Myocyte (in vitro differentiated cells): ENCODE data around the gene TRPC6. TPM values are rescaled to one million over a fixed set of nuclear protein-coding genes. Genes with fewer than 3 reads are reported as not detected.
A peak's percentile ranks its signal among the peaks of the same experiment; 100 is the strongest.
"Not testable (repeated sequence)": the region's sequence is repeated elsewhere in the genome, so short reads cannot be mapped to it uniquely, and the experiment has no call there.

Experiments used
- DNase-seq: peaks from one replicate; pipeline ENCODE4 v3.0.0-alpha.2; 2012; ENCODE audit warnings: low read depth
- total RNA-seq: library from RNA; depleted of rRNA; stranded (reverse); fragments of >200 nt; gene quantifications from 2 replicates; pipeline ENCODE4 v1.2.3, GENCODE V29; 2014

TRPC6 gene
- total RNA-seq, 1 donor from 2014 or later = not detected

DNA sequence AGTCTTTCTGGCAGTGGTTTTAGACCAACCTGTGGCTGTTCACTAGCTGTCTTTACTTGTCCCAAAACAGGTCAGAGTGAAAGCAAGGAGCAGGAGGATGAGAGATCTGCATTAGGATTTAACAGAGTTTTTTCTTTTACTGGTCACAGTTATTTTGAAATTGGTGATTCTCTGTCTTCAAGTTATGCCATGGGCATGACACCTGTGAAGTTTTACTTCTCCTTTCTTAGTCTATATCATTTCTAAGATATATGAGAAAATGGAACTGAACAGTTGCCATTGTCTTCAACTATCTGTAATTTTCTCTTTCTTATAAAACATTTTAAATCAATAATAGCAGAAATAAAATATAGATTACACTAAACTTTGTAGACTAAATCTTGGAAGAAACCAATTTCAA lies 60.6 kb downstream of the TRPC6 start:
- no peak for DNase-seq

DNA sequence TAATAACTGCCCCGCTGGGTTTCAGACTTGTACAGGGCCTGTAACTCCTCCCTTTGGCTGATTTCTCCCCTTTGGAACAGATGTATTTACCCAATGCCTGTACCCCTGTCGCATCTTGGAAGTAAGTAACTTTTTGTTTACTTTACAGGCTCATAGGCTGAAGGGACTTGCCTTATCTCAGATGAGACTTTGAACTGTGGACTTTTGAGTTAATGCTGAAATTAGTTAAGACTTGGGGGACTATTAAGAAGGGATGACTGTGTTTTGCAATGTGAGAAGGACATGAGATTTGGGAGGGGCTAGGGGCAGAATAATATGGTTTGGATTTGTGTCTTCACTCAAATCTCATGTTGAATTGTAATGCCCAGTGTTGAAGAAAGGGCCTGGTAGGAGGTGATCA lies 62.0 kb downstream of the TRPC6 start:
- no peak for DNase-seq

DNA sequence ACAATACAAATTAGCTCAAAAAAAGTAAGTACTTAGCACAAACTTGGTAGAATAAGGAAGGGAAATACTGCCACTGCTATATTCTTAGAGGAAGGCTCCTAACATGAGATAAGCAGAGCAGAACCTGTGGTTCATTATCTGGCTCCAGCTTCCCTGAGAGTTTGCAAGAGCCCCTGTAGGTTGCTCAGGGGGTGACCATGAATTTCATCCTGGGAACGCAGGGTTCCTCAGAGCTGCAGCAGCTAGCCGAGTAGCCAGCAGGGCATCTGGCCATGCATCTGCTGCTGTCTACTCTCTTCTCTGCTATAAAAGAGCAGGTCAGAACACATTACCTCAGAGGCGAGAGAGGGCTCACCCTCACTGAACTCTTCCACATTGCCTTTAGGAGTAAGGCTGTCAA lies 67.3 kb downstream of the TRPC6 start:
- DNase-seq = peak; percentile 13

DNA sequence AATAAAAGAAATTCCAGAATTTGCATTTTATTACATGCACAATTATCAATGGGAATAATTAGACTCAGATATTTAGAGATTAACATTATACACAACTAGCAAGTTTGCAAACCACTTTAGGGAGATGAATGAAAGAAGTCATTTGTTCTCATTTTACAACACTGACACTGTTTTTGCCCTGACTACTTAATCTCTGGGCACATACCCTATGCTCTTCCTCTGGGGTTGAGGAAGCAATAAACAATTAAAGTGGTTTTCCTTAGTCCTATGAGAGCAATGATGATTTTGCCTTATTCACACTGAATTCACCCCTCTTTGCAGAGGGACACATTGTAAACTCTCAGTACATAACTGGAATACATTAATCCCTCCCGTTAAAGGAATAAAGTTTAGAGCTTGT lies 72.7 kb downstream of the TRPC6 start:
- no peak for DNase-seq

DNA sequence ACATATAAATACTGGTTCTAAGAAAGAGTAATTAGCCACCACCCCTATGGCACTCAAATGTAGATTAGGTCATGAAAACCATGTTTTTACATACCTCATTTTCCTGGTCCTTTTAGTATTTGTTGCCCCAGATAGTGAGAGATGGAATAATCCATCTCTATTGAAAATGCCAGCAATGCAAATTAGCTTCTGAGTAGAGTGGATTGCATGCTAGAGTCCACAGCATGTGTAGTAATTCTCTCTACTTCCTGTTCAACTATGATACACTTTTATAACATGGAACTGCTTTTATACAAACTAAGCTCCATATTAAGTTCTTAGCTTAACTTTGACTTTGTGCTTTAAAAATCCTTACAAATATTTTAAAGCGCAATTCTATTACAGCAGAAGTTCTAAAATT lies 73.2 kb downstream of the TRPC6 start:
- DNase-seq = no peak

DNA sequence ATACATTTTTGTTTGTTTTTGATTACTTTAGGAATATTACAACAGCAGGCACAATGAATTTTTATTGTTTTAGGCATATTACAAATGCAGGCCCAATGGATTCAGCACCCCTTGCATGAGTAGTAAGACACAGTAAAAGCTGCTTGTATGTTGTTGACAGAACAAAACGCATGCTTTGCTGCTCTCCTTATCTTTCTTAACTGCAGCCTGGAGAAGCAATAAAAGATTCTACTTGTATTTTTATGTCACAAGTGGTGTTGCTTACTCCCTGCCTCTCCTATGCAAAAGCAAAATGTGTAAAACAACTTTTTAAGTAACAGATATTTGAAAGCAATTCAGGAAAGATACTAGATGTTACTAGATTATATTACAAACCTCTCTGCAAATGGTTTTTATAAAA lies 73.9 kb downstream of the TRPC6 start:
- DNase-seq = no peak

DNA sequence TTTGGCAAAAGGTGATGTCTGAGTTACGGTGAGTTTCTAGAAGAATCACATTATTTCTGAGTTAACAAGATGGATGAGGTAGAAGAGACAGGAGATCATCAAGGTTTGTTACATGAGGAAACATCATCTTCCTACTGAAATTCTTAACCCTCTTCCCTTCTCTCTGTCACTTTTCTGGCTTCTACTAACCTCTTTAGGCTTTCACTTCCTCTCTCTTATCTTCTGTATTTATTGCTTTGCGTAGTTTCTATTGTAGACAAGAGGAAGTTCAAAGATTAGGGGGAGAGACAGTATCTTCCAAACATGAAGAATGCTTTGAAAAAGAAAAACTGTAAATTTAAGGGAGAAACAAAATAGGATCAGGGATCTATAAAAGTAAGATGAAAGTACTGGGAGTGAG lies 75.4 kb downstream of the TRPC6 start:
- no peak for DNase-seq

DNA sequence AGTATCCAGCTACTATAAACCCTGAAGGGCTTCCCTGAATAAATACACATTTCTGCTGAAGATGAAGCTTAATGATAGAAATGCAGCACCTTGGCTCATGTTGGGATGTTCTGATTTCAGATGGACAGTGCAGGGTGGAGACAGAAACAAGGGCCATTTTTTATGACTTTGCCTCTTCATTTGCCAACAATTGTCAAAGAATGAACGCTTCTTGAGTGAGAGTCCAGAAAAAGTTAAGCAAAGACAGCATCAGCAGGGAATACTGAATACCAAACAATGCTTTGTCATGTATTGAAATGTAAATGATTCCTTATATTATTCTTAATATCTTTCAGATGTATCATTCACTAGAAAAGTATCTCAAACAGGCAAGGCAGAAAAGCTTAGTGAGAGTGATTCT lies 84.9 kb downstream of the TRPC6 start:
- no peak for DNase-seq

DNA sequence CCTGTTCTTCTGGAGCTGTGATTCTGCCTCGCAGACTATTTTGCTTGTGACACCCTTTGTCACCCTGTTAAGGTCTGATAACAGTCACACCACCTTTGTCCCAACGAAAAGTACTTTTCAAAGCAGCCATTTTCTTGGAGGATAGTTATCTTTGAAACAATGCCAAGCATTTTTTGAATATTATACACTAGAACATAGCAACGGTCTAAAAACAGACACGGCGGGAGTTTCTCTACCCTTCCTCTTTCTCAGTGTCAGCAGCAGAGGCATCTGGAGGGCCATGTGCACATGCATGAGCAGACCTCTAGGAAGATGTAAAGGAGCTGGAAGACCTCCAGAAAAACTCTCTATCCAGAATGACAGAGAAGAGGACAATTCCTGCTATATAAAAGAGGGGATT lies 86.5 kb downstream of the TRPC6 start:
- no peak for DNase-seq

DNA sequence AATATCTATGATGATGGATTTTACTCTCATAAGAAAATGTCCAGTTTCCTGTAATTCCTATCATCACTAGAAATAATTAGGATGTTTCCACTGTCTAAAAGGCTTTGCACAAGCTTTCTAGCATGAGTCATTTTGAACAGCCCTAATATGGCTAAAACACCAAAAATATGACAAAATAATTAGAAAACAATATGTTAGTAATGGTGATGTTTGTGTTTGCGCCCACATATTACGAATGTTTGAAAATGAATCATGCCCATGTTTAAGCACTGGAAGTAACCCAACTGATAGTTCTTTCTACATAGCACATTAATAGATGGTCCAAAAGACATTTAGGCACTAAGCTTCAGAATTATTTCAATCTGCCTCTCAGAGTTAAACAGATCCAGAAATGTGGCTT lies 96.0 kb downstream of the TRPC6 start:
- DNase-seq = peak; percentile 6

DNA sequence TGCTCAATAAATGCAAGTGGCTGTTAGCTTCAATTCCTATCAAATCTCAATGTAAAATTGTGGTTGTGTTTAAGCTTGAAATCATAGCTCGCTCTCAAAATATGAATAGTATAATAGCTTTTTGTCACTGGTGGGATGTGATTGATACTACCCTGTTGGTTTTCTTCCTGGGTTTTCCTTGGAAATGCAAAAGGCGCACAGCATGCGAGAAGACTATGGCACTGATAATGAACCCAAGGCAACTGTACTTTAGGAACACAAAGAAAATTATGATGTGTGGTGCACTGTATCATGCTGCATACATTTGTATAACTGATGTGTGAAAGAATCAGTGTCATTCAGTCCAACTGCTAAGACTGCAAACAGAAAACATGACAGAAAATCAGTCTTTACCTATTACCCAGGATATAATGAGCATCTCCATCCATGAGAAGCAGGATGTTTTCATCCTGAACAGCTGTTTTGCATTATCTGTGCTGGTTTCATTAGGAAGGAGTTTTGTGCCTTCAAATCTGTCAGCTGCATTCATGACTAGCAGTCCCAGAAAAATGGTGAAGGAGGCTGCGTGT lies 101.2 kb downstream of the TRPC6 start:
- DNase-seq = no peak

DNA sequence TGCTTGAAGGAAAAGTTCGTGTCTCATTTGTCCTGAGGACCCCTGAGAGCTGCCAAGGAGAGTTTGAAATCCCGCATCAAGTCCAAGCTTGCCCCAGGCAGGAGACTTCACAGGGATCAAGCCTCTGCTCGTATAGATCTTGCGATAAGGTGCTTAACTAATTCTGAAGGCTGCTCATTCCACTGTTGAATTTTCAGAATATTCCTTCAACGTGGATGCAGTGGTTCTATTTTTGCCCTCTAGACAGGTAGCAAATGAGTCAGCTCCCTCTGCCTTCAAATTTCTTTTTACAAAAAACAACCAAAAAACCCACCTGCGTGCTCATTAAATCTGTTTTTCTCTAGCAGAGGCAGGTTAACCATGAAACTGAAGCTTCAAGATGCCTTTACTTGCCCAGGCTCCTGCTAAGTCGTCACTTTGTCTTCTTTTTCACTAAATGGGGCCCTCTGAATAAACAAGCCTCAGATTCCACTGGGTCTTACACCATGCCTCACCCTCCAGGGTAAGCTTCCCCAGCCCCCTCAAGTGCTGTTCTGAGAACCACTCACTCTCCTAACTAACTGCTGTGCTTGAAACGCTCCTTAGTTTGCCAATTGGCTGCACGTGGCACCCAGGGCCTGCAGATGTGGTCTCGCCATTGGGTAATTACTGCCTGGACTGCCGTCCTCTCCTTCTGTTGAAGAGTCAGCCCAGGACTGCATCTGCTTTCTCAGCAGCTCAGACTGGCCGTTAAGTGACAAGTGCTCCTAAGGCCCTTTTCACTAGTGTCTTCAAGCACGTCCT lies 105.0 kb downstream of the TRPC6 start:
- DNase-seq = no peak

DNA sequence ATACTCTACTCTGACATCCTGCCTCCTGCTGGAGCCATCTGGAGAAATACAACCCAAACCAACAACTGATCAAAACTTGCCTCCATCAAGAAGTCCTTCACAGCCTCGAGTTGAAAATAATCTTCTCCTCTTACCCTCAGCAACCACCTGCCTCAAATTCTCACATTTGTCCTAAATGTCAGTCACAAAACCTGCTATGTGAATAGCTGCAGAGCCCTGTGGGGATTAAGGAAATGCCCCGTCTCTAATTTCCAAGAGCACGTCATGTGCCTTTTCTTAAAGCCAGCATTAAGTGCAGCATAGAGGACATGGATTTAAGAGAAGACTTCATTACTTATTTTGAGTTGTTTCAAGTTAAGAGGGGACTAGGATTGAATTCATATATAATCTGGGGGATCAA lies 105.9 kb downstream of the TRPC6 start:
- DNase-seq = peak; percentile 18

DNA sequence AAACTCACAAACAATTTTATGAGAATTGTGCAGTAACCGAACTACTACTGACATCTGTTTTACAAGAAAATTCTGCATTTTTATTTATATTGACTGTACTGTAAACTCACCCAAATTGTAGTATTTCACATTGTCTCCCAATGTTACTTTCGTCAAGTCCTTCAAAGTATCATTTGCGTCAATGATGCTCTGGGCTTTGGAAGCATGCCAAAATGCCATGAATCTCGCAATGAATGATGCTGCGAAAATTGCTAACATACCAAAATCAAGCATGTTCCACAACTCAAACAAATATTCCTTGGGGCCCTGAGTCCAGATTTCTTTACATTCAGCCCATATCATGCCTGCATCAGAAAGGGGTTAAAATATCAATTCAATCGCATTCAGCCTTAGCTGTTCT lies 107.6 kb downstream of the TRPC6 start:
- no peak for DNase-seq

DNA sequence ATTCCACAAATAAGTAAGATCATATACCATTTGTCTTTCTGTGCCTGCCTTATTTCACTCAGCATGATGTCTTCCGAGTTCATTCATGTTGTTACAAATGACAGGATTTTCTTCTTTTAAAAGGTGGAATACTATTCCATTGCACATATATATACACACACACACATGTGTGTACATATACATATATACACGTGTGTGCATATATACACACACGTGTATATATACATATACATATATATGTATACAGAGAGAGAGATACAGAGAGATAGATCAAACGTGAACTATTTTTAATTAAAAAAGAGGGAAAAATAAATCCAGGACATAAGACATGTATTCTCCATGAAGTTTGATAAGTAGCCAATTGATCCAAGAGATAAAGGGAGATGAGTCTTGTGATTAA lies 108.1 kb downstream of the TRPC6 start:
- DNase-seq = no peak

DNA sequence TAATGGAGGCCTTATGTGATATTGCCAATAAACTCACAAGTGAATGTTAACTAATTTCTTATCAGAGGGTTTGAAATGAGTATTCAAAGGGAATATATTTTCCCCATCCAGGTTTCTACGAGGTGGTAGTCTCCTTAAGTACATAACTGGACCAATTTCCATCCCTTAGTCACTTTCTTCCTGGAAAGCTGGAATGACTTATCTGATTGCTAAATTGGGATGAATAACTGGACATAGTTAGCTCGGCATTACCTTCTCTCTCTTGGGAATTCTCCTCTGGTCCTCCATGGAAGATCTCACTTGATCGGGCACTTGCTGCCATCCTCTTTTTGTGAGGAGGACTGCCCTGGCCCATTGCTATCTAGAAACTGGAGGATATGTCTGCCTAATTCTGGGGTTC lies 109.1 kb downstream of the TRPC6 start:
- DNase-seq = no peak

DNA sequence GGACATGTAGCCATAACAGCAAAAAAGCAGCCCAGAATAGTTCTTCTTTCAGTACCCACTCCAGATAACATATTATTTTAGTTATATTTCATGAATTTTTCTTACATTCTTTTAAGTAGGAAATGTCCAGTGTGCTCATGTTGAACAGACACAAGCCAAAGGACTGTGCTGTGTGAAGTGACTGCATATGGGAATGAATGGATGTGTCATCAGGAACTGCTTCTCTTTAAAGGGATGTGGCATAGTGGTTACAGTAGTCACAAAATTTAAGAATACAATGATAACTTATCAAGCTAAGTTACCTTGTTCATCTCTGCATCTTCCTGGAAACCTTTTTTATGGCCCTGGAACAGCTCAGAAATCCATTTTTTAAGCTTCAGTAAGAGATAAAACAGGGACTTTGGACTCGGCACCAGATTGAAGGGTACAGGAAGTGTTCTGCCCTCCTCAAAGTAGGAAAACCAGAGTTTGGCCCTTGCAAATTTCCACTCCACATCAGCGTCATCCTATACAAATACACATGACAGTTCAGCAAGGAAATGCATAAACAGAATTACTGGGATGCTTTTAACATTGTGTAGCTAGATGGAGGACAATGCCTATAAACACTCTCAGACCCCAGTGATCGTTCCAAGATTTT lies 112.8 kb downstream of the TRPC6 start:
- DNase-seq = no peak

DNA sequence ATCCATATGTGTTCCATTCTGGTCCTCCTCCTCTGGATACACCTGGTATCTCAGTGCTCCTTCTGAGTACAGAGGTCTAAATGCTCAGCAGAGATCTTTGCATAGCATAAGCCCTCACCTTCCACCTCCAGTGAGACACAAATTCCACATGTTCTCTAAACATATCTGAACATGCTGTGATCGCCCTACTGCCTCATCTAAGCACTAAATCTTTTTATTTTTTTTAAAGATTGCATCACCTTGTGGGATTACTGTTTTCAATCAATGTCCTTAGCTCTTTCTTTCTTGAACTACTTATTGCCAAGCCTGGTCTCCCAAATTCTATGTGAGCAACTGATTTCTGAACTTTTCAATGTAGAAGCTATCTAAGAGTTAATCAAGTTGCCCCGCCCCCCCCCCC lies 113.4 kb downstream of the TRPC6 start:
- DNase-seq = no peak

DNA sequence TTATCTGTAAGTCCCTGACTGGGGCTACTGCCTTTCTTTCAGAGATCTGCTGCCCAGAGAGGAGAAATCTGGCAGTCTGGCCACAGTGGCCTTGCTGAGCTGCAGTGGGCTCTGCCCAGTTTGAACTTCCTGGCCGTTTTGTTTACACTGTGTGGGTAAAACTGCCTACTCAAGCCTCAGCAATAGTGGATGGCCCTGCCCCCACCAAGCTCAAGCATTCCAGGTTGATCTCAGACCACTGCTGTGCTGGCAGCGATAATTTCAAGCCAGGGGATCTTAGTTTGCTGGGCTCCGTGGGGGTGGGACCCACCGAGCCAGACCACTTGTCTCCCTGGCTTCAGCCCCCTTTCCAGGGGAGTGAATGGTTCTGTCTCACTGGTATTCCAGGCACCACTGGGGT lies 117.5 kb downstream of the TRPC6 start:
- DNase-seq = no peak

DNA sequence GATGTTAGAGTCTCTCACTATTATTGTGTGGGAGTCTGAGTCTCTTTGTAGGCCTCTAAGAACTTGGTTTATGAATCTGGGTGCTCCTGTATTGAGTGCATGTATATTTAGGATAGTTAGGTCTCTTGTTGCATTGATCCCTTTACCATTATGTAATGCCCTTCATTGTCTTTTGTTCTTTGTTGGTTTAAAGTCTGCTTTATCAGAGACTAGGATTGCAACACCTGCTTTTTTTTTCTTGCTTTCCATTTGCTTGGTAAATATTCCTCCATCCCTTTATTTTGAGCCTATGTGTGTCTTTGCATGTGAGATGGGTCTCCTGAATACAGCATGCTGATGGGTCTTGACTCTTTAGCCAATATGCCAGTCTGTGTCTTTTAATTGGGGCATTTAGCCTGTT lies 119.4 kb downstream of the TRPC6 start:
- DNase-seq = not testable (repeated sequence)

DNA sequence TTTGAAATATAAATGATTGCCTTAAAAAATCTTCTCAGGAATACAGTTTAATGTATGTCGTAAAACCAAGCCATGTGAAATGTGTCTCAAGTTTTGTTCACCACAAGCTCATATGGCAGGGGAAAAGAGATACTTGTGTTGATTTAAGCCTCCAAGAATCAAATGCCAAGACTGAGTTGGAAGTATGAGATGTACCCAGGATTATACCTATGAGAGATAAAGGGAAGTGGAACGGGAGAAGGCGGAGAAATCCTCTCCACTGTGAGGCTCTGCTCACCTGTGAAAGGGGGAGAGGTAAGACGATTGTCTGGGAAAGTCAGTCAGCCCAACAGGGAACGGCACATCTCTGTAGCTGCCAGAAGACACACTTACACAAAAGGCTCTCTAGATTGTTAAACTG lies 124.8 kb downstream of the TRPC6 start:
- no peak for DNase-seq

DNA sequence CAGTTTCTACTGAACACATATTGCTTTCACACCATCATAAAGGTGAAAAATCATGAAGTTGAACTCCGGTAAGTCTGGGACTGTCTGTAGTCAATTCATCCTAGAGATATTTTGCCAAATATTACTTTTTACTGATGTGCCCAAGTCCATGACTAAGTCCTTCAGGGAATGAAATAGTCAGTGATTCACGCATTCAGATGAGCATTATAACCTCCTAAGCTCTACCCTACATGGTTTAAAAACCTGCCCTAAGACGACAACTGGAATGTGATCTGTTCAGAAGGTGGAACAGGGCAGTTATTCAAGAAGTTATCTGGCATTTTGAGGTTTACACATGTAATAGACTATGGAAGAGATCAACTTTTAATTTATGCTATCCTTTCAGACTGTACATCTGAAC lies 125.6 kb downstream of the TRPC6 start:
- DNase-seq = no peak

DNA sequence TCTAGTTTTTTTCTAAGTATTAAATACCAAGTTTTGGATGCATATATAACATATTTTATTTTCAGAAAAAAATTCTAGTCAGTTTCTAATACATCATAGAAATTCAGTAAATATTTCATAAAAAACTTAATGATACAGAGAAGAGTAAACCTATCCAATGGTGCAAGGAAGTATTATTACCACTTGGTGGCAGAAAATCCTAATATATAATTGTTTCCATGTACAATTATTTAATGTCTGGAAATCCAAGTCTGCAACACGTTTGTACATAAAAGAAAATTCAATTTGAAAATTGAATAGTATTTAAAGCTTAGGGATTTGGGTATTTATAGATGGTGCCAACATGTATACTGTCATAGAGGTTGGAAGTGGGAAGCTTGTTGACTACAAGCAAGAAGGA lies 127.0 kb downstream of the TRPC6 start:
- peak; percentile 39 for DNase-seq
